Activated CD4-positive, alpha-beta T cell treated with anti-CD3 and anti-CD28 coated beads, Interleukin-2, amount 10 ng/mL, durations not matched to agents 24 days and 14 days (primary cell): ENCODE data around the gene TAF11L6. TPM values are rescaled to one million over a fixed set of nuclear protein-coding genes. Genes with fewer than 3 reads are reported as not detected.
"Not testable (repeated sequence)": the region's sequence is repeated elsewhere in the genome, so short reads cannot be mapped to it uniquely, and the experiment has no call there.

ENCODE experiments used
- DNase-seq: peaks from one replicate; pipeline ENCODE4 v3.0.0; 2022
- H3K27ac Mint-ChIP-seq: one replicate; pipeline ENCODE4 v1.8.0; 2022; ENCODE audit warnings: mild to moderate bottlenecking, mixed read lengths
- H3K27me3 Mint-ChIP-seq: one replicate; pipeline ENCODE4 v1.8.0; 2022; ENCODE audit warnings: mixed read lengths
- H3K36me3 Mint-ChIP-seq: one replicate; pipeline ENCODE4 v1.8.0; 2022; ENCODE audit warnings: low read depth, mild to moderate bottlenecking, mixed read lengths
- H3K4me1 Mint-ChIP-seq: one replicate; pipeline ENCODE4 v1.8.0; 2021; ENCODE audit warnings: mixed read lengths
- H3K4me3 Mint-ChIP-seq: one replicate; pipeline ENCODE4 v1.8.0; 2022; ENCODE audit warnings: mild to moderate bottlenecking, moderate library complexity, mixed read lengths
- H3K9me3 Mint-ChIP-seq: one replicate; pipeline ENCODE4 v1.8.0; 2021; ENCODE audit warnings: mixed read lengths
- intact Hi-C: fragments of 100-400 bp; cut with micrococcal nuclease; formaldehyde crosslinking; loops from one replicate; pipeline ENCODE4 v1.15.1; 2023
- total RNA-seq: library from RNA; stranded (reverse); gene quantifications from 2 replicates; pipeline ENCODE4 v1.2.3, GENCODE V29; 2022

The TAF11L6 gene
- total RNA-seq, 1 donor from 2014 or later, result not detected

GRCh38 chr5:17526504-17526903, 2.0 kb upstream of the TAF11L6 start:
- H3K4me1 Mint-ChIP-seq, H3K4me3 Mint-ChIP-seq, intact Hi-C loops, H3K27me3 Mint-ChIP-seq, H3K27ac Mint-ChIP-seq, H3K9me3 Mint-ChIP-seq, H3K36me3 Mint-ChIP-seq: not testable (repeated sequence)
- DNase-seq, result peak; percentile 69

Other genes with a start within 250 kb of the TAF11L6 start
- gene TAF11L2, start 30.4 kb upstream of the TAF11L6 start, total RNA-seq, result not detected in 2 replicates
- gene TAF11L3, start 10.3 kb upstream of the TAF11L6 start, total RNA-seq, result not detected in 2 replicates
- not detected in 2 replicates for gene TAF11L4, start 6.9 kb upstream of the TAF11L6 start, total RNA-seq
- gene TAF11L5, start 3.4 kb upstream of the TAF11L6 start, total RNA-seq, result not detected in 2 replicates
- gene TAF11L7, start 57.1 kb downstream of the TAF11L6 start, total RNA-seq, result not detected in 2 replicates
- not detected in 2 replicates for gene TAF11L8, start 62.3 kb downstream of the TAF11L6 start, total RNA-seq
- not detected in 2 replicates for gene TAF11L9, start 65.7 kb downstream of the TAF11L6 start, total RNA-seq
- gene TAF11L10, start 69.2 kb downstream of the TAF11L6 start, total RNA-seq, result not detected in 2 replicates
- not detected in 2 replicates for gene TAF11L11, start 75.5 kb downstream of the TAF11L6 start, total RNA-seq
- gene TAF11L12, start 81.7 kb downstream of the TAF11L6 start, total RNA-seq, result not detected in 2 replicates
- not detected in 2 replicates for gene TAF11L13, start 103.4 kb downstream of the TAF11L6 start, total RNA-seq
- not detected in 2 replicates for gene TAF11L14, start 105.8 kb downstream of the TAF11L6 start, total RNA-seq